ENCODE results near the gene PTPRC. TPM values are rescaled to one million over a fixed set of nuclear protein-coding genes. Genes with fewer than 3 reads are reported as not detected.

The PTPRC gene
- total and polyA plus RNA-seq, 9 donors, result 1.9 to 17.5 (median 6.9) TPM

GRCh38 chr1:198754670-198755069 is 115.8 kb downstream of the PTPRC start:
- Histone ChIP-seq H3K27me3 (no peaks in the 10 kb centered on the region), H3K9me3 (no peaks in the 10 kb centered on the region), H3K36me3 (no peaks in the 10 kb centered on the region), H3K27ac (no peak overlapping the region), H3K4me1 (ENCODE audit: insufficient read depth) (no peaks in the 10 kb centered on the region), H3K4me3 (no peak overlapping the region)
- DNase-seq, result no peak
- intact Hi-C loops (cut with DNase I), result no loop called here
- 56 to 65% (median 61%) methylated on average over 1 of the region's 1 CpG for WGBS, 3 donors
- no peak for TF ChIP-seq POLR2A (IDR thresholded peaks at IDR 0.05)
- no peak for TF ChIP-seq EP300 (IDR thresholded peaks at IDR 0.05)
- no peak for TF ChIP-seq CTCF (IDR thresholded peaks at IDR 0.05)

- TF ChIP-seq POLR2A (IDR thresholded peaks at IDR 0.05) (no peak), CTCF (IDR thresholded peaks at IDR 0.05) (no peak)
- 40 to 64% (median 50%) methylated on average over 2 of the region's 2 CpGs for WGBS, 3 donors
- intact Hi-C loops (cut with DNase I), result no loop called here
These were observed 116.9 kb downstream of the PTPRC start for GRCh38 chr1:198755715-198756114.

GRCh38 chr1:198756470-198756869 is 117.6 kb downstream of the PTPRC start:
- no peak overlapping the region for H3K27ac ChIP-seq
- intact Hi-C loops (cut with DNase I), result no loop called here
- no peaks in the 10 kb centered on the region for H3K27me3 ChIP-seq
- no peak for TF ChIP-seq POLR2A (IDR thresholded peaks at IDR 0.05)
- H3K36me3 ChIP-seq, result no peaks in the 10 kb centered on the region
- H3K9me3 ChIP-seq, result no peaks in the 10 kb centered on the region
- DNase-seq, result no peak
- no peak overlapping the region for H3K4me3 ChIP-seq
- no peaks in the 10 kb centered on the region for H3K4me1 ChIP-seq (ENCODE audit: insufficient read depth)

More at GRCh38 chr1:198755715-198756114, 116.9 kb downstream of the PTPRC start:
- no peaks in the 10 kb centered on the region for H3K4me1 ChIP-seq (ENCODE audit: insufficient read depth)
- no peak overlapping the region for H3K4me3 ChIP-seq
- no peaks in the 10 kb centered on the region for H3K27me3 ChIP-seq
- H3K9me3 ChIP-seq, result no peaks in the 10 kb centered on the region
- H3K36me3 ChIP-seq, result no peaks in the 10 kb centered on the region
- H3K27ac ChIP-seq, result no peak overlapping the region
- no peak for DNase-seq

- DNase-seq, result no peak
- no peaks in the 10 kb centered on the region for H3K9me3 ChIP-seq
- H3K27me3 ChIP-seq, result no peaks in the 10 kb centered on the region
- no peak overlapping the region for H3K4me3 ChIP-seq
- WGBS, 3 donors, result 89 to 92% (median 89%) methylated on average over 4 of the region's 4 CpGs
- no peak for TF ChIP-seq POLR2A (IDR thresholded peaks at IDR 0.05)
- no peak for TF ChIP-seq CTCF (IDR thresholded peaks at IDR 0.05)
- TF ChIP-seq EP300 (IDR thresholded peaks at IDR 0.05), result no peak
- H3K4me1 ChIP-seq (ENCODE audit: insufficient read depth), result no peaks in the 10 kb centered on the region
- no peaks in the 10 kb centered on the region for H3K36me3 ChIP-seq
- intact Hi-C loops (cut with DNase I), result no loop called here
- H3K27ac ChIP-seq, result no peak overlapping the region
These were observed 123.2 kb downstream of the PTPRC start for GRCh38 chr1:198761859-198762616.

- no peak for DNase-seq
- H3K9me3 ChIP-seq, result no peaks in the 10 kb centered on the region
- H3K4me3 ChIP-seq, result no peak overlapping the region
- TF ChIP-seq EP300 (IDR thresholded peaks at IDR 0.05) (no peak), POLR2A (IDR thresholded peaks at IDR 0.05) (no peak), CTCF (IDR thresholded peaks at IDR 0.05) (no peak)
- H3K27ac ChIP-seq, result no peak overlapping the region
- no peaks in the 10 kb centered on the region for H3K36me3 ChIP-seq
- WGBS, 3 donors, result 43 to 60% (median 45%) methylated on average over 1 of the region's 1 CpG
- no peaks in the 10 kb centered on the region for H3K4me1 ChIP-seq (ENCODE audit: insufficient read depth)
- H3K27me3 ChIP-seq, result no peaks in the 10 kb centered on the region
- intact Hi-C loops (cut with DNase I), result no loop called here
These were observed 124.5 kb downstream of the PTPRC start for GRCh38 chr1:198763298-198763714.

Measured in ovary (tissue), 9 donors.